SK-N-MC (cell line): ENCODE results near the gene CKAP2L.

Experiments
- EZH2 ChIP-seq: fragments of 200-600 bp; sonication (generic); IDR thresholded peaks from one replicate; pipeline ENCODE4 v1.6.1; 2017; ENCODE audit warnings: antibody characterized with exemption
- FOXP2 ChIP-seq: optimal IDR thresholded peaks from 2 replicates; pipeline ENCODE3; 2011; ENCODE audit warnings: mild to moderate bottlenecking, moderate library complexity; ENCODE audit not compliant: insufficient read depth; ENCODE audit errors: extremely low read length, control extremely low read depth
- POLR2AphosphoS5 ChIP-seq: IDR thresholded peaks from 2 replicates; pipeline ENCODE4 v1.6.1; 2012; ENCODE audit warnings: mild to moderate bottlenecking, low read depth, low read length, borderline replicate concordance

GRCh38 chr2:112691881-112692281 lies 72.5 kb downstream of the CKAP2L start:
- TF ChIP-seq POLR2AphosphoS5 (no peak), EZH2 (no peak), FOXP2 (no peak)
